GM12878 (cell line): ENCODE results near the gene NEU4. TPM values are rescaled to one million over a fixed set of nuclear protein-coding genes. Genes with fewer than 3 reads are reported as not detected.

Experiments
- ATAC-seq: fragments of 200-7000 bp; cut with Tn5 transposase; 3 replicates; pipeline ENCODE4 v1.9.1; 2020; ENCODE audit warnings: mild to moderate bottlenecking, moderate library complexity
- BruUV-seq: library from RNA; stranded (reverse); fragments of 400-500 nt; replicated peaks from 2 replicates; lab custom pipeline; 2021; lab: Mats Ljungman, UMichigan
- CTCF ChIA-PET: fragments of 300-600 bp; sonication (Branson Sonifier 250); formaldehyde crosslinking; extraction: SDS; loops from one replicate; lab custom pipeline; 2021; ENCODE audit warnings: inconsistent platforms; lab: Yijun Ruan, JAX
- POLR2A ChIA-PET: fragments of 350-600 bp; formaldehyde crosslinking; extraction: SDS; loops from one replicate; lab custom pipeline; 2021; ENCODE audit warnings: inconsistent platforms; lab: Charles Lee
- RAD21 ChIA-PET: fragments of 300-600 bp; sonication (Branson Sonifier 250); formaldehyde crosslinking; loops from one replicate; lab custom pipeline; 2023; ENCODE audit warnings: antibody characterized with exemption; ENCODE audit not compliant: unreplicated experiment; lab: Charles Lee
- SMC1A ChIA-PET: fragments of 300-600 bp; sonication (Branson Sonifier 250); formaldehyde crosslinking; loops from one replicate; lab custom pipeline; 2023; ENCODE audit not compliant: unreplicated experiment, uncharacterized antibody; lab: Charles Lee
- DNase-seq: peaks from one replicate; pipeline ENCODE4 v3.0.0-alpha.2; 2011; ENCODE audit warnings: low read depth, low spot score
- FAIRE-seq: peaks from 3 replicates; lab custom pipeline; 2011; peaks lifted over from hg19 to GRCh38; lab: Jason Lieb, UNC
- H2AFZ ChIP-seq: 2 replicates; pipeline ENCODE4 v1.6.0; 2011; ENCODE audit warnings: low read depth, low read length, control low read depth; ENCODE audit not compliant: control insufficient read depth
- H3K27ac ChIP-seq: 2 replicates; pipeline ENCODE4 v1.5.1; 2011; ENCODE audit warnings: control low read depth; ENCODE audit not compliant: control insufficient read depth, insufficient read depth
- H3K27me3 ChIP-seq, 2 experiments: replicated peaks in 1 of 2; 2 replicates each; pipeline versions ENCODE4 v1.6.0 to v1.6.1; 2011; ENCODE audit warnings: low read length in 1 of 2; ENCODE audit not compliant: control insufficient read depth in 2 of 2, insufficient read depth in 2 of 2
- H3K36me3 ChIP-seq, 2 experiments: 2 replicates each; pipeline ENCODE4 v1.5.1; 2011; ENCODE audit warnings: low read length in 1 of 2; ENCODE audit not compliant: control insufficient read depth in 2 of 2, insufficient read depth in 2 of 2
- H3K4me1 ChIP-seq: 2 replicates; pipeline ENCODE4 v1.6.1; 2011; ENCODE audit warnings: mild to moderate bottlenecking, low read length, moderate library complexity, mixed read lengths; ENCODE audit not compliant: control insufficient read depth, insufficient read depth
- H3K4me2 ChIP-seq: 2 replicates; pipeline ENCODE4 v1.6.0; 2011; ENCODE audit warnings: control low read depth; ENCODE audit not compliant: control insufficient read depth, insufficient read depth
- H3K4me3 ChIP-seq: fragments of 200-600 bp; sonication (generic); 2 replicates; pipeline ENCODE4 v1.5.1; 2016
- H3K79me2 ChIP-seq: 2 replicates; pipeline ENCODE4 v1.6.0; 2011; ENCODE audit warnings: low read length; ENCODE audit not compliant: control insufficient read depth, insufficient read depth
- H3K9ac ChIP-seq: 2 replicates; pipeline ENCODE4 v1.8.0; 2011; ENCODE audit warnings: low read length, control low read depth, mixed read lengths; ENCODE audit not compliant: control insufficient read depth, insufficient read depth
- H3K9me3 ChIP-seq: replicated peaks from 3 replicates; pipeline ENCODE4 v1.5.1; 2011; ENCODE audit warnings: mild to moderate bottlenecking, low read length; ENCODE audit not compliant: control insufficient read depth, insufficient read depth
- H4K20me1 ChIP-seq: 2 replicates; pipeline ENCODE4 v1.6.0; 2011; ENCODE audit not compliant: control insufficient read depth, insufficient read depth
- BCLAF1 ChIP-seq: fragments of 450-650 bp; IDR thresholded peaks from 2 replicates; pipeline ENCODE4 v1.6.1; 2017; ENCODE audit warnings: antibody characterized with exemption, mild to moderate bottlenecking, moderate library complexity
- BRCA1 ChIP-seq: IDR thresholded peaks from 2 replicates; pipeline ENCODE4 v1.6.1; 2011; ENCODE audit warnings: low read depth, low read length, improper control_type of control experiment
- CHD4 ChIP-seq: fragments of 200-600 bp; sonication (generic); IDR thresholded peaks from 2 replicates; pipeline ENCODE4 v1.6.1; 2016; ENCODE audit warnings: mild to moderate bottlenecking
- CREM ChIP-seq: IDR thresholded peaks from 2 replicates; pipeline ENCODE4 v1.6.1; 2014; ENCODE audit warnings: antibody characterized with exemption, low read depth
- HDGF ChIP-seq: fragments of 450-650 bp; IDR thresholded peaks from 2 replicates; pipeline ENCODE4 v1.6.1; 2016; ENCODE audit warnings: antibody characterized with exemption
- MAX ChIP-seq: IDR thresholded peaks from 2 replicates; pipeline ENCODE4 v1.6.1; 2012; ENCODE audit warnings: low read depth, low read length, improper control_type of control experiment
- NFXL1 ChIP-seq: fragments of 450-650 bp; IDR thresholded peaks from 2 replicates; pipeline ENCODE4 v1.6.1; 2017; ENCODE audit warnings: antibody characterized with exemption, mild to moderate bottlenecking, borderline replicate concordance
- PRDM15 ChIP-seq: fragments of 450-650 bp; formaldehyde crosslinking; IDR thresholded peaks from 2 replicates; pipeline ENCODE4 v1.4.0; 2020; ENCODE audit warnings: mild to moderate bottlenecking, moderate library complexity
- RCOR1 ChIP-seq: conservative IDR thresholded peaks from 2 replicates; pipeline ENCODE4 v1.6.1; 2012; ENCODE audit warnings: low read depth, low read length, improper control_type of control experiment
- ZNF592 ChIP-seq: fragments of 450-650 bp; IDR thresholded peaks from 2 replicates; pipeline ENCODE4 v1.6.1; 2017; ENCODE audit warnings: mild to moderate bottlenecking, moderate library complexity
- WGBS: methylation state at CpG from one replicate; pipeline ENCODE4 v1.1.6; 2016; ENCODE audit warnings: low lambda C conversion rate; ENCODE audit not compliant: insufficient replicate concordance, insufficient coverage; ENCODE audit errors: missing lambda C conversion rate; 5-methylcytosine and 5-hydroxymethylcytosine counted together
- in situ Hi-C: fragments of 300-500 bp; cut with MboI; formaldehyde crosslinking; loops from 9 replicates; pipeline ENCODE4 v1.14.3; 2018; ENCODE audit warnings: mixed read lengths
- intact Hi-C: fragments of 100-400 bp; cut with micrococcal nuclease; formaldehyde crosslinking; loops from one replicate; pipeline ENCODE4 v1.14.2; 2022; ENCODE audit not compliant: unreplicated experiment
- polyA plus RNA-seq, 11 experiments: library from polyadenylated mRNA; depleted of rRNA in 4 of 11; unstranded in 6 of 11; stranded (reverse) in 5 of 11; fragments of >200 nt; fragmentation: Nextera tagmentation in 4 of 11; fragmentation: Illumina TruSeq in 1 of 11; extraction: Ambion mirVana in 4 of 11; extraction: Trizol in 1 of 11; gene quantifications; 1 replicate in 1 of 11; 2 replicates in 10 of 11; pipeline versions ENCODE4 v1.2.1 to v1.2.3, GENCODE V29; 2011 to 2016; ENCODE audit warnings: inconsistent platforms in 2 of 11, missing spikeins in 2 of 11, low read depth in 1 of 11
- total RNA-seq, 4 experiments: library from RNA; depleted of rRNA in 3 of 4; stranded (reverse); fragments of >200 nt in 3 of 4; fragmentation: Illumina TruSeq in 1 of 4; extraction: Trizol in 1 of 4; gene quantifications; 2 replicates each; pipeline versions ENCODE4 v1.2.1 to v1.2.3, GENCODE V29; 2013 to 2021

NEU4 gene
- total and polyA plus RNA-seq, 10 of the 15 experiments (the other 5 are each of a cell fraction or from before 2014, with no cell fraction given): 0.01 to 0.28 (median 0.14) TPM; not detected in 5

GRCh38 chr2:241771286-241772062 lies 37.5 kb upstream of the NEU4 start (continued):
- no peak for TF ChIP-seq RCOR1
- TF ChIP-seq ZNF592: no peak

GRCh38 chr2:241772063-241772499 lies 36.9 kb upstream of the NEU4 start:
- DNase-seq: peak; percentile 40
- ChIA-PET POLR2A (no interaction called here), RAD21 (interaction anchor here (1.0 to 1.4 kb wide), 3 partner anchors 9 to 15 kb away, joined by 3 to 5 read pairs (median 5); no protein-coding TSS in a partner anchor), SMC1A (interaction anchor here (1.7 kb wide), 1 partner anchor 15 kb away, joined by 7 read pairs; no protein-coding TSS in a partner anchor), CTCF (interaction anchor here (1.4 kb wide), 2 partner anchors 16 to 106 kb away, joined by 5 read pairs; no protein-coding TSS in a partner anchor)
- no peaks in the 10 kb centered on the region for H3K27me3 ChIP-seq
- peak overlapping the region; percentile 97 for H3K4me2 ChIP-seq
- WGBS: 19% methylated on average over 9 of the region's 9 CpGs
- H3K4me3 ChIP-seq: 0 out of 2 replicates have a peak overlapping the region, but pooled peaks have one; percentile 23
- BruUV-seq: no TSS peak
- no peaks in the 10 kb centered on the region for H4K20me1 ChIP-seq
- no peaks in the 10 kb centered on the region for H3K9me3 ChIP-seq
- no peaks in the 10 kb centered on the region for H3K36me3 ChIP-seq
- peak overlapping the region; percentile 87 for H2AFZ ChIP-seq
- peak; percentile 68 for ATAC-seq
- H3K27ac ChIP-seq: peak overlapping the region; percentile 89
- peaks cover 15% of the 10 kb centered on the region for H3K4me1 ChIP-seq
- in situ Hi-C loops: no loop called here
- peak; percentile 81 for FAIRE-seq
- H3K9ac ChIP-seq: peak overlapping the region; percentile 72
- intact Hi-C loops: loop anchor here (1.0 kb wide), 1 partner anchor 104 kb away; no protein-coding TSS in a partner anchor
- no peaks in the 10 kb centered on the region for H3K79me2 ChIP-seq
- TF ChIP-seq MAX (no peak), CREM (peak; percentile 39; the same call in 1 of the 2 replicates), CHD4 (no peak), HDGF (no peak), BCLAF1 (no peak), NFXL1 (no peak), PRDM15 (CRISPR knock-in tag) (no peak), BRCA1 (no peak)
